ENCODE data around the gene PLXNA2.

PLXNA2 gene

GRCh38 chr1:207990455-207990854 is 253.7 kb downstream of the PLXNA2 start:
- DNase-seq, result no peak

- DNase-seq, result no peak
Measured at GRCh38 chr1:207988326-207989165, 255.6 kb downstream of the PLXNA2 start.

- no peak for DNase-seq
Measured at GRCh38 chr1:207987164-207987563, 257.0 kb downstream of the PLXNA2 start.

GRCh38 chr1:207985996-207986395 is 258.2 kb downstream of the PLXNA2 start:
- no peak for DNase-seq

GRCh38 chr1:207984831-207985572 is 259.2 kb downstream of the PLXNA2 start:
- no peak for DNase-seq

- DNase-seq, result no peak
Measured at GRCh38 chr1:207983044-207983635, 261.0 kb downstream of the PLXNA2 start.

GRCh38 chr1:207981976-207982375 is 262.2 kb downstream of the PLXNA2 start:
- DNase-seq, result peak; percentile 81

- DNase-seq, result no peak
Measured at GRCh38 chr1:207978441-207978840, 265.7 kb downstream of the PLXNA2 start.

- no peak for DNase-seq
Measured at GRCh38 chr1:207977876-207978275, 266.3 kb downstream of the PLXNA2 start.

GRCh38 chr1:207973898-207974568 is 270.2 kb downstream of the PLXNA2 start:
- DNase-seq, result no peak

- peak; percentile 79 for DNase-seq
Measured at GRCh38 chr1:207972337-207972736, 271.8 kb downstream of the PLXNA2 start.
